NCI-H526 (cell line): Measurements from ENCODE around the gene TMEFF2.
"Not testable (repeated sequence)": the region's sequence is repeated elsewhere in the genome, so short reads cannot be mapped to it uniquely, and the experiment has no call there.

Source experiments
- DNase-seq, 2 experiments: peaks; one replicate each; lab custom pipeline; 2025; lab: John Stamatoyannopoulos, UW

Gene TMEFF2

DNA sequence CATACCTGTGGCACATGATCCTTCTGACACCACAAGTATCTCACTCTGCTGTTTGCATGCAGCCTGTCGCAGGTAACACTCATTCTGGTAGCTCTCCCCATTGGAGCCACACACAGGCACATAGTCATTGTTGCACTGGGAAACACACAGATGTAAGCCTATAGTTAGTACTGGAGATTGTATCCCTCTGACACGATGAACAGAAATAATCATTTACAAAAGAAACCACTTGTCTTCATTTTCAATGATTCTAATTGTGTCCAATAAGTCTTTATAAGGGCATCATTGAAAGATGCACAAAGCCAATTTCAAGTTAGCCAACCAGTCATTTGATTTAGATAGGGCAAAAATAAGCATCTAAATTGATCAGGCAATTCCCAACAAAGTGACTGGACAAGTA is 10.4 kb downstream of the TMEFF2 start:
- no peak for DNase-seq

DNA sequence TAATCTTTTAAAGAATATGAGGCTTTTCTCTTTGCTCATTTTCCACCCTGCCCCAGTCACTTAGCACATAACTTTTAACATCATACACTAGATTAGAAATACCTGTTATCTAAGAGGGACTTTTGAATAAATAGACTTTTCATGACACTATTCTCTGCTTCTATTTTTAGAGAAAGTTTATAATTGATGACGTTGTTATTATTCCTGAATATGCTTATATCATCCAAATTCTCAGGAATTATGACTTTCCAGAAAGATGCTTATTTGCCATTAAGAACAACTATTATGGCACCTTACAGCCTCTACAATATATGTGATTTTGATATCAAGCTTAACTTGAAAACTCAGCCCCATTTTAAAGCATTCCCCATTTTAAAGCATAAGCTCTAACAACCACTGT is 11.4 kb downstream of the TMEFF2 start:
- DNase-seq: no peak

DNA sequence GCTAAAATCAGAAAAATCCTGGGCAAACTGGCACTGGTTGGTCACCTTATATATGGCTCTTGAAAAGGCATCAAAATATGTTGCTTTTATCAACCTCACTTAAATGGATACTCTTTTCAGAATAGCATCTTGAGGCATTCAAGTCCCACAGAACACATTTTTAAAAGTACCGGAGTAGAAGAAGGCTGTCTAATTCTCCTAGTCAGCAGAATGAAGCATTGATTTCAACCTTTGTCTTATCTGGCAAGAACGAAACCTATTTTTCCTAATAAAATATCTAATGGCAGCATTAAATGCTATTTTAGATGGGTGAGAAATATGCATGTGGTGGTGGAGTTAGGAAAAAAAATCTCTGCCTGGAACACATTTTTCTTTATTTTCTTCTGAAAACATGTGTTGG is 27.8 kb downstream of the TMEFF2 start:
- DNase-seq: no peak

DNA sequence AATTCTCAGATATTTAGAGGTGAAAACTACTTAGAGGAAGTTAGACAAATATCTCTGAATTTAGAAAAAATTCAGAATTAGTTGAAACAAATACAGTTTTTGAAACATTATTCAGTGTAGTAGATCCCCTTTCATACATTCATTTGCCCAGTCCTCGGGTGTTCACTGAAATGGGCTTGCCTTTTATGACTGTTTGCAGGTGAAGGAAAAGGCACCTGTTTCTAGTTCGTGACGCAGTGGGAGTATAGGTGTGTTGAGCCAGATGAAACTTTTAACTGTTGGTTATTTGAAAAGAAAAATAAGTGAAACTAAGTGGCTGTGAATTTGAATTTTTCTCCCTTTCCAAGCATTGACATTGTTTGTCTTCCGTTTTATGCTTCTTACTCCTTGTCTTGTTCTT is 28.9 kb downstream of the TMEFF2 start:
- DNase-seq: no peak

DNA sequence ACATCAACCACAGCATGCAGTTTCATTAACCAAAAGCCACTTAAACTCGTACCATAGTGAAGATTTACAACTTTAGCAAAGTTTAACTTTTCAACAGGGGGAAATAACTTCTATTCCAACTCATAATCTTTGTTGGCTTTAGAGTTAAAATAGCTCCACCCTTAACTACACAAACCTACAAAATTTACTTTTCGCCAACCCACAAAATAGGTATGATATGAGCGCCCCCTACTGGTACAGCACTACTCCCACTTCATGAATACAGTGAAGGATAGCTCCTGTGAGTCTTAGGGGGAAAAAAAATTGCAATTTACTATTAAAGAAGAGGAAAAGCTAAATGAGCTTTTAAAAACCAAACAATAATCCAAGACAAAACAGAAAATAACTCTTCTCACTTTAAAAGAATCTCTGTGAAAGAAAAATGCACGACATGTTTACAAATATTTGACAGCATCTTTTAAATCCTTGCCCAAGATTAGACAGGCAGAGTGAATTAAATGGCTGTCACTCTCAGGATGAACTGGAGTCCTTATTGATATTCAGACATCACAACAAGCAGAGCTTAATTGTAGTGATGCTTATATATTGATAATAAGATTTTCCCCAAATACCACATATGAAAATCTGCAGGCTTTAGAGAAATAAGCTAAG is 32.2 kb downstream of the TMEFF2 start:
- peak; percentile 43 to 73 for DNase-seq

DNA sequence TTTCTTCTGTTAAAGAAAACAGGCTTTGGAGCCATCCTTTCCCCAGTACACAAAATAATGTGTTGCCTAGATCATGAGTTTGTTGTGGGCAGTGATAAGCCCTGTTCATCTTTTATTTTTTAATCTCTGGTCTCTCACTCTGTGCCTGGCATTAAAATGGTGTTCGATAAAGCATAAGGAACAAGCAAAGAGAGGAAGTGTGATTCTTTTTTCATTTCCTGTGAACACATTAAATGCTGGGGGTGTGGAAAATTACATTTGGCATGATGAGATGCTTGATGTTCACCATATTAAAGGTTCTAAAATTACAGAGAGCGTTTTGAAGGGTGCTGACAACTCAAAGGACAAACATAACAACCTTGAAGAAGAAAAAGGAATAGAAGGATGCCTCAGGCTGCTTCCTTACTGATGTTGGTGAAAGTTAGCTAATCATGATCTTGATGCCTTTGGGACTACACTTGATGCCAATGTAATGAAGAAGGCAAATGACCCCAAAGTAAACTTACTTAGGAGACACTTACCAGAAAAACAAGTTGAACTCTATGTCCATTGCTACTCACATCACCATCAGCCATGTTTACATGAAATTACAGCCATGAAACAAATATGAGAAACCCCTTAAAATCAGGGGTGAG is 33.0 kb downstream of the TMEFF2 start:
- DNase-seq: no peak

DNA sequence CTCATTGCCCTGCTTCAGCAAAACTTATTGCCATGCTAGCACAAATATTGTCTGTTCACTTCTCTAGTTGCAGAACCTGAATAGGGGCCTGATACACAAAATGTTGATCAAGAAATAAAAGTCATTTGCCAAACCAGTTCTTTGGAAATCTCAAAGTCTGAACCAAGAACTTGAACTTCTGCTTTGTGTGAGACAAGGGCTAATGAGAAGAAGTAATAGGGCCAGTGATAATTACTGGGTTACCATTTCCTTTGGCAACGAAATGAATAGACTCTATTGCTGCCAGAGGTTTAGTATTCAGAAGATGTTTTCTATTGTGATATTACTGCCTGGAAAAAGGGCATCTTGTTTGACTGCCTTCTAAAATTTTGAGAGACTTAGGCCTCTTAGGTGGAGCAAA is 35.0 kb downstream of the TMEFF2 start:
- no peak for DNase-seq

DNA sequence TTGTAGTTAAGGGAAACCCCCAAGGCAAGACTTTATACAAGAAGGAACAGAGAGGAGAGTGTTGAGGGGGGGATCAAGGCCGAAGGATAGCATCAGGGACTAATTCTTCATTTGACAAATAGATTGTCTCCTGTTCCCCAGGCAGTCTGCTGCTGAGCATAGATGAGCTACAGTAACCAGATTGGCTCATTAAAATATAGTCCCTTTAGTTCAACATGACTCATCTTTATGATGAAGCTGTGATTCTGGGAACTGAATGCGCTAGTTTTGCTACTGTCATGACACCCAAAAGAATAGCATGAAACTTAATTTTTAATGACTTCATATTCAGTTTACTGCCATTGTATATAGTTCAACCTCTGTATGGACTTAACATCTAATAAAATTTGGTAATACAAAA is 35.5 kb downstream of the TMEFF2 start:
- no peak for DNase-seq

DNA sequence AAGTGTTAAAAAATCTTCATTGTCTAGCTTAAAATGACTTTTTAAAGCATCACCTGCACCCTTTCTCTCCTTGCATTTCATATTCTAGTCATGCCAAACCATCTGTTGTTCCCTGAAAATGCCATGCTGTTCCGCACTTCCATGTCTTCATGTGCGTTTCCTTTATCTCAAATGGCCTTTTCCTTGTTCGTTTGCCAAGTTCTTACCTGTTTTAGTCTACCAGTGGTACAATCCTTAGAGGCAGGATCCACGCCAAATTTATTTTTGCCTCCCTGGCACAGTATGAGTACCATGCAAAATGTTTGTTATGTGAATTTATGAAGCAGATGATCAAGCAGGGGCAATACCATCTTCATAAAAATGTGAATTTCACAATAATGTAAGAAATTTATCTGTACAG is 37.0 kb downstream of the TMEFF2 start:
- no peak for DNase-seq

DNA sequence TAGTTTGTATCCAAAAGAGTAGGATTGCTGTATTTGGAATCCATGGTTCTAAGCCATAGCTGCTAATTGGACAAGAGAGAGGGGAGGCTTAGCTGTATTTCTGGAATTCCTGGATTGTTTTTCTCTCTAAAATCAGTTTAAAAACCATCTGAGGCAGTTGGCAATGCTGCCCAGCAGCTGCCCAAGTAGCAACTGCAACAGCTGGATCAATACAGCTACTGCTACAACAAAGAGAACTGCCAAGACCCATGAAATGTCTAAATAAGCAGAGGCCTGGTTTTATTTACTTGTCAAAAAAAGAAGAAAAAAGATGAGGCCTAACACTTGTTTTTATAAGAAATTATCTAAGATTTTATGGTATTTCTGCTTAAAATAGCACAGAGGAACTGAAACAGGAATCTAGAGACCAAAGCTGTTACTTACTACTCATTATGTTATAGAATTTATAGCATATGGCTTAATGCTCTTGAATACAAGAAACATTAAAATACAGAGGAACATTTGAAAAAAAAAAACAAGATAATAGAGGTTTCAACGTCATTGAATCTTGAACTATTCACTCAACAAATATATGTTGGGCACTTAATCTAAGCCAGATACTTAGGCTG is 39.1 kb downstream of the TMEFF2 start:
- DNase-seq: no peak

DNA sequence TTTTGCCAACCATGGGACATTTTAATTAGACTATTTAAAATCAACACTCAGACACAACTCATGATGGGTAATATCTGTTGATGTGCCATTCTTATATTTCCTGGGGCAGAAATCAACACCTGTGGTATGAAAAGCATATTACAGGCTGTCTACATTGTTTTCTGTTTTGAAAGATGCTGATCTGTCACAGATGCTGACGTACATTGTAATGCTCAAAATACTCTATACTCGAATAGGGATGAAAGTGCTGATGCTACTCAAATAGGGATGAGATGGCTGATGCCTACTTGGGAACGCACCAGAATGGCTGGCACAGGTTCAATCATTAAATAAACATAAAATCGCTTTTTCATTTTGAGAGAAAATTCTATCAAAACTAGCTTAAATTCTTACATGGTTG is 41.2 kb downstream of the TMEFF2 start:
- no peak for DNase-seq

DNA sequence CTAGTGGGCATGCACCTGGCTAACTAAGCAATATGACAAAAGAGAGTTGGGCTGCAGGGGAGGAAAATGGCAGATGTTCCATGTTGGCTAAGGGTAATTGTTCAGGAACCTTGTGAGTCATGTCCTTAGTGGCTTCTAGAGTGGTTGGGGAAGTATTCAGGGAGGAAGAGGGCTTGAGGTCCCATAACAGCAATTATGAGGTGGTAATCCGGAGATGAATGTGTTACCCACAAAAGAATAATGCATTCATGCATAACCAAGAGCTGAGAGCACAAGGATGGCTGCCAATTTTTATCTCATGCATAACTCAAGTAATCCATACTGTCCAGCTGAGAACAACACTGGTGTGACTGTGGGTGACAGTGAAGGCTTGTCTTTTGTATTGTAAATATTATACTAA is 42.9 kb downstream of the TMEFF2 start:
- DNase-seq: no peak

DNA sequence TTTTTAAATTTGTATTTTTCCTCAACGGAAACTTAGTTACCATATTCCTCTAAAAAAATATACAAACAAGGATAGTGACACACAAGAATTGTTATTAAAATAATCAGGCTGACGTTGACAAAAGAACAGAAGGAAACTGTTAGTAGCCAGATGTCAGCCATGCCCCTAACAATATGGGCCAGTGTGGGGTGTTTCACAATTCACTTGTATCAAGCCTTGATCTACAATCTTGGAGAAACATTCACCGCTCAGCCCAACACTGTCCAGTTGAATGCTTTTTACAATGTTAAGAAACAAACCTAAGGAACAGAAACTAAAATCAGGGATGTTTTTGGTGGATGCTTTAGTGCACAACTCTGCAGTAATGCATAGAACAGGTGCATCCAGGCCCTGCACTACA is 44.6 kb downstream of the TMEFF2 start:
- no peak for DNase-seq

DNA sequence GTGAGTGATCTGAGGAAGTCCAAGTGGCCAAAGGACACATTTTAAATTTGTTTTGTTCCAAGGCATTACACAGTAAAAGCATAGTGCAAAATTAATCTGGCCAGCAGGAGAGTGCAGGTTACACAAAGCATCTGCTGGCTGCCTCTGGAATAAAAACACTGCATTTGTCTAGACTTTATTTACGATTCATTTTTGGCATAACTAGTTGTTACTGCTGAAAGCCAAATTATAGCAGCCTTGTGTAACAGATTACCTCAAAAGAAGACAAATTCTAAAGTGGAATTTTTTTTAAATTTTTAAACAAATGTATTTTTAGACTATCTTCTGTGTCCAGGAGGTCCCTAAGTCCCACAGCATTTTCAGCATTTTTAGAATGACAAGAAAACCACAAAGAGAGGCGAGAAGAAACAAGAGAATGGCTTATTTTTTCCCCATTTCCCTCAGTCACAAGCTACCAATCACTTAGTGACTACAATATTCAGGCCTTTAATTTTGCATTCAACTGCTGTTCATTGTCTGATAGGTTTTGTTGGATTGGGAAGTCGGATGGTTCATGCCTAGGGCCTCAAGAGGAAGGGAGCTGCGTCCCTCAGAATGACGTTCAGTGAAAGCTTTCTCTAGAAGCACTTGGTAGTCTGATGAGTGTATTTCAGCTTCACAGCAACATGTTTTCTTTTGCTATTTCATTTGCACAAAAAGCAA is 46.0 kb downstream of the TMEFF2 start:
- no peak for DNase-seq

DNA sequence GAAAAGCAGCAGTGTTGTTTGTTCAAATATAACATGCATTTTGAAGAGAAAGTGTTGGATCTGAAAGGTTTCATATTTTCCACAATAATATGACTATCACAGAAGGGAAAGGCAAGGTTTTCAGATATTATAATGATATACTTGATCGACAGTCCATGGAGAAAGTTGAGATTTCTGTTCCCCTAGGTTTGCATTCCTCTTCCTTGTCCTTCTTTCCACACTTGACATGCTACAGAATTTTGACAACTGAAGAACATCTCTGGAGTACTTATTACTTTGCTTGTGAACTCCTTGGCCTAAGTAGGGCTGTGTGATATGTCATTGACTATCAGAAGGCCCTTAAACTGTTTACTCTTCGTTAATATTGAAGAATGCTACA is 46.5 kb downstream of the TMEFF2 start:
- no peak for DNase-seq

DNA sequence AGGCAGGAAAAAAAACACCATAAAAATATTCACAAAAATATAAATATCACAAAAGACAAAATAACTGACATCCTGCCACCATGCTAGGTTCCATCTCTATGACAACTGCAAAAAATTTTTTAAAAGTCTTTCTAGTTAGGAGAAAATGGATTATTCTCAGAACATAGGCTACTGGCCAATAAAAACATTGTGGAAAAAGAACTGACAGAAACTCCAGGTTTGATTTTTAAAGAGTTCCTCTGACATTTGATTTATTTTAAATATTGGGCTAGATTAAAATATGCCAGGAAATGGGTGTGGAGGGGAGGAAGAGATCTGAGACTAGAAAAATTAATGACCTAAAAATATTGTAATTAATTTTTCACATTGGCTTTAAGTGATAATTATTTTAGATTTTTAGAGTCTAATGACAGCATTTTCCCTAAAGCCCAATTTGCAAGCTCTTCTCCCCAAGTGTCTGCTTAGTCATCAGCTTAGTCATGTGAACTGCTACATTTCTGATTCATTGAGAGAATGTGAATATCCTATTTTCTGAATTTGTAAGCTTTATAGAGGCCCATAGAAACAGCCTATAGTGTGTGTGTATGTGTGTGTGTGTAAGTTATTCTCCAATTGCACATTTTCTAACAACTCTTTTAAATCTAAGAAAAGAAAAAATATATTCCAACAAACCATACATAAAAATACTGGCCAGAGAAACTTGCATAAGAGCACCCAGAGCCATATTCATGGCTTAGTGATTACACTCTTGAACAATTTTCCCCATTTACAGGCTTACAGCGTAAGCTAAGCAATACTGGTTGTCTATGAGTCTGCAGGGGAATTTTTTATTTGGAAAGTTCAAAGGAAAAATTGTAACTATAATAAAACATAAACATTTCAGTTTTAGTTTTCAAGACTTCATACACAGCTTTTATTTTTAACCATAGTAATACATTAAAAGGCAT is 48.4 kb downstream of the TMEFF2 start:
- no peak for DNase-seq

DNA sequence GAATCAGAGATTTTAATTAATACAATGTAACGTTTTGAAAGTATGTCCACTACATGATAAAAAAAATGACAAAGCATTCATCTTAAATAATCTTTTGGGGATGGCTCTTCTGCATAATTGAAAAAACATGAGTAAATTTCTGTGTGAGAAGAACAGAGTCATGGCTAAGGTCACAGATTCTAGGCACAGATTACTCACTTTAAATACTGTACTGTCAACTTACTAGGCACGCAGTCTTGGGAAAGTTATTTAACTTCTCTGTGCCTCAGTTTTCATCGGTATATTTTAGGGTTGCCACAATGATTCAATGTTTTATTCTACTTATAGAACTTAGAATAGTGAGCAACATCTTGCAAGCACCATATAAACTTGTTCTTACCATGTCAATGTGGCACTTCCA is 49.2 kb downstream of the TMEFF2 start:
- DNase-seq: no peak

DNA sequence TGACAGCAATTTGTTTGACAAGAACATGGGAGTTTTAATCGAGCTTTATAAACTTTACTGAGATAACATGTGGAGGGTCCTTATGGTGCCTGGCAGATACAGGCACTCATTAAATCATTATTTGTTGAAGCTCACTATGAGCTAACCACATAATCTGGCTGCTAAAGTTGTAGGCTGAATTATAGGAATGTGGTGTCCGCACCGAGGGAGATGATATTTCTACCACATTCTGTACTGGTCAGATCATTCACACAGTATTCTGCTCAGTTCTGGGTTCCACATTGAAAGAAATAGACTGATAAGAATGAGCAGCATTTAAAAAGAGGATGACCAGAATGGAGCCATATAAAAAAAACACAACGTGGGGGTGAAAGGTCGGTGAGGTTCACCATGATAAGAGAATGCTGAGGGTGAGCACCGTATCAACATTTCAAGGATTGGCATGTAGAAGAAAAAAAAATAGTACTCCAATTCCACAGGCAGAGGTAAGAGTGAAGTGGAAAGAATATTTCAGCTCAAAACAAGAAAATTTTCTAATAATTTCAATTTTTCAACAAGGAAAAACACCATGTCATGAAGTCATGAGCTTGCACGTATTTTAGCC is 54.4 kb downstream of the TMEFF2 start:
- DNase-seq: no peak

DNA sequence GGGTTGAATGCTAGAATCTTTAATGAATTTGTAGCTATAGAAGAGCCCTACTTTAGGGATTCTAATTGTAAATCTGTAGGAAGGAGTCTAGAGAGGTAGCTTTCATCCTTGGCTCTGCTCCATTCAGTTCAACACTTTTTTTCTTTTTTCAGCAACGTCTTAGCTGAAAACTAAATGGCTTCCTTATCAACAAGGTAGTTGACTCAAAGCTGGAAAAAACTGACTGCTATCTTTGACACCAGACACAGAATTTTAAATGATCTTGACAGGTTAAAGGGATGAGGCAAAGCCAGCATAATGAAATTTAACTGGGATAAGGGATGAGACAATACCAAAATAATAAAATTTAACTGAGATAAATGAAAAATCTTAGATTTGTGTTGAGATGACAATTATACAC is 54.9 kb downstream of the TMEFF2 start:
- no peak for DNase-seq

DNA sequence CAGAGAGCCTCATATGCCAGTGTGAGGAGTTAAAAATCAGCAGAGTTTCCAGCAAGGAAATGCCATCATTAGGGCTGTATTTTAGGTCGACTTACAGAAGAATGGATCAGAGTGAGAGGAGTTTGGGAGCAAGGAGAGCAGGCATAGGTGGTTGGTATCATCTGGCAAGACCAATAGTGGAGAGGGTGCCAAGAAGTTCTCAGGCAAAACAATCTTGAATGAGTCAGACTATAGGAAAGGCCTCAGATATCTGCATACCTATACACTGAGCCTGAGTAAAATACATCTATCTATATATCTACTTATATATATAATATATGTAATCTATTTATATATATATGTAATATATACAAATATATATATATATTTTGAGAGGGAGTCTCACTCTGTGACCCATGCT is 57.3 kb downstream of the TMEFF2 start:
- DNase-seq: no peak

DNA sequence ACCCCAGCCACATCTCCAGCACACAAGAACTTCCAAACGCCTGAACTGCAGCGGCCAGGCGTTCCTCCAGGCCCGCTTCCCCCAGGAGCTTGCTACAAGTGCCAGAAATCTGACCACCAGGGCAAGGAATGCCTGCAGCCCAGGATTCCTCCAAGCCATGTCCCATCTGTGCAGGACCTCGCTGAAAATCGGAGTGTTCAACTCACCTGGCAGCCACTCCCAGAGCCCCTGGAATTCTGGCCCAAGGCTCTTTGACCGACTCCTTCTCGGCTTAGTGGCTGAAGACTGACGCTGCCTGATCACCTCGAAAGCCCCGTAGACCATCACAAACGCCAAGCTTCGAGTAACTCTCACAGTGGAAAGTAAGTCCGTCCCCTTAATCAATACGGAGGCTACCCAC is 62.1 kb downstream of the TMEFF2 start:
- not testable (repeated sequence) for DNase-seq

DNA sequence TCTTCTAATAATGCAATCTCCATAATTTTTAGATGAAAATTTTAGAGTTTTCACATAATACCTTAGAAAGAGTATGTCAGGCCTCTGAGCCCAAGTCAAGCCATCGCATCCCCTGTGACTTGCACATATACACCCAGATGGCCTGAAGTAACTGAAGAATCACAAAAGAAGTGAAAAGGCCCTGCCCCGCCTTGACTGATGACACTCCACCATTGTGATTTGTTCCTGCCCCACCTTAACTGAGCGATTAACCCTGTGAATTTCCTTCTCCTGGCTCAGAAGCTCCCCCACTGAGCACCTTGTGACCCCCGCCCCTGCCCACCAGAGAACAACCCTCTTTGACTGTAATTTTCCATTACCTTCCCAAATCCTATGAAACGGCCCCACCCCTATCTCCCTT is 64.4 kb downstream of the TMEFF2 start:
- not testable (repeated sequence) for DNase-seq
